HepG2 (cell line): ENCODE data around the gene VSX1. TPM values are rescaled to one million over a fixed set of nuclear protein-coding genes. Genes with fewer than 3 reads are reported as not detected.

Experiments
- BHLHE40 ChIP-seq: IDR thresholded peaks from 2 replicates; pipeline ENCODE4 v1.6.1; 2011; ENCODE audit warnings: low read length, improper control_type of control experiment
- CREB1 ChIP-seq, 2 experiments: fragments of 450-650 bp in 1 of 2; IDR thresholded peaks; 2 replicates each; pipeline ENCODE4 v1.6.1; 2016 to 2017; ENCODE audit warnings: control low read depth in 1 of 2, mild to moderate bottlenecking in 1 of 2, missing compliant biosample characterization in 1 of 2, missing genetic modification characterization in 1 of 2
- SALL1 ChIP-seq: sonication (generic); formaldehyde crosslinking; IDR thresholded peaks from 2 replicates; pipeline ENCODE4 v1.8.0; 2022; ENCODE audit warnings: mild to moderate bottlenecking, missing genetic modification reagents
- ZNF460 ChIP-seq: sonication (generic); formaldehyde crosslinking; IDR thresholded peaks from 2 replicates; pipeline ENCODE4 v1.5.1; 2020; ENCODE audit warnings: missing genetic modification reagents, mild to moderate bottlenecking, borderline replicate concordance
- polyA plus RNA-seq, 8 experiments: library from polyadenylated mRNA; depleted of rRNA in 3 of 8; stranded (reverse) in 7 of 8; unstranded in 1 of 8; fragments of >200 nt; fragmentation: Illumina TruSeq in 4 of 8; extraction: Trizol in 4 of 8; gene quantifications; 2 replicates each; pipeline versions ENCODE4 v1.2.1 to v1.2.3, GENCODE V29; 2011 to 2016; ENCODE audit warnings: low read depth in 4 of 8, missing spikeins in 1 of 8, mixed read lengths in 1 of 8; ENCODE audit not compliant: insufficient read depth in 1 of 8
- total RNA-seq, 5 experiments: library from RNA; depleted of rRNA; stranded (reverse); fragments of >200 nt; fragmentation: Illumina TruSeq; extraction: Trizol; gene quantifications; 2 replicates each; pipeline ENCODE4 v1.2.3, GENCODE V29; 2016; ENCODE audit warnings: low read depth in 1 of 5
- TF ChIP-seq, protein P1 (sequence below): sonication (generic); formaldehyde crosslinking; IDR thresholded peaks from 2 replicates; pipeline ENCODE4 v1.4.0; 2020; ENCODE audit warnings: missing genetic modification reagents, borderline replicate concordance
- TF ChIP-seq, protein P2 (sequence below): IDR thresholded peaks from 2 replicates; pipeline ENCODE4 v1.4.0; 2020; ENCODE audit warnings: mild to moderate bottlenecking, missing genetic modification reagents
- TF ChIP-seq, protein P3 (sequence below): sonication (generic); formaldehyde crosslinking; IDR thresholded peaks from 2 replicates; pipeline ENCODE4 v1.8.1; 2023; ENCODE audit warnings: mild to moderate bottlenecking, missing genetic modification reagents
- TF ChIP-seq, protein P4 (sequence below): sonication (generic); formaldehyde crosslinking; IDR thresholded peaks from 2 replicates; pipeline ENCODE4 v1.4.0; 2020; ENCODE audit warnings: missing genetic modification reagents, mild to moderate bottlenecking, borderline replicate concordance

VSX1 gene
- total and polyA plus RNA-seq, 2 of the 13 experiments (the other 11 are each of a cell fraction or from before 2014, with no cell fraction given): 0.04 TPM; not detected in 1

DNA sequence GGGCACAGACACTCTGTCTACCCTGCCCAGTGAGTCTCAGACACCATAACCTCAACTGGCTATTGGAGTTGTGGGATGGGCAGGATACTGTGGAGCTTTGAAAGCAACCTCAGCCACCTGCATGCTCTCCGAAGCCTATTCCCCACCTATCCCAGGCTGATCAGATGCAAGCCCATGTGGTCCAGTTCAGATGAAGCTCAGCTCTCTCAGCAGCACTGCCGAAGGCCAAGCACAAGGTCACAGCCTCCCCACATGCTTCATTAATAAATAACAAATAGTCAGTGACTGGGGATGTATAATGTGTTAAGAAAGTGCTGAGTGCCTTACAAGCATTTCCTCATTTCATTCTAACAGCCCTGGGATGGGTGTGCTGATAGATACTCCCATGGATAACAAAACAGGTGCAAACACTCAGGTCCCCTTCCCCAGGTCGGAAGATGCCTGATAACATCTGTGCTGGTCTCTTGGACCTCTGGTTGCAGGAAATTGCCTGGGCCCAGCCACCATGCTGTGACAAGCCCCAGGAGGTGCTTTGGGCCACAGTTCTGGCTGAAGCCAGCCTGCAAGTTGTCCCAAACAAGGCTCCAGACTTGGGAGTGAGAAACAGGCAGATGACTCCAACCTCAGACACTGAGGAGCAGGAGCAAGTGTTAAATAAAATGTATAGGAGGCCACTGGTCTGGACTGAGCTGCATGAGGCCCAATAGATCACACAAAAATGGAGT, 27.7 kb downstream of the VSX1 start (continued):
- TF ChIP-seq, protein P1, sequence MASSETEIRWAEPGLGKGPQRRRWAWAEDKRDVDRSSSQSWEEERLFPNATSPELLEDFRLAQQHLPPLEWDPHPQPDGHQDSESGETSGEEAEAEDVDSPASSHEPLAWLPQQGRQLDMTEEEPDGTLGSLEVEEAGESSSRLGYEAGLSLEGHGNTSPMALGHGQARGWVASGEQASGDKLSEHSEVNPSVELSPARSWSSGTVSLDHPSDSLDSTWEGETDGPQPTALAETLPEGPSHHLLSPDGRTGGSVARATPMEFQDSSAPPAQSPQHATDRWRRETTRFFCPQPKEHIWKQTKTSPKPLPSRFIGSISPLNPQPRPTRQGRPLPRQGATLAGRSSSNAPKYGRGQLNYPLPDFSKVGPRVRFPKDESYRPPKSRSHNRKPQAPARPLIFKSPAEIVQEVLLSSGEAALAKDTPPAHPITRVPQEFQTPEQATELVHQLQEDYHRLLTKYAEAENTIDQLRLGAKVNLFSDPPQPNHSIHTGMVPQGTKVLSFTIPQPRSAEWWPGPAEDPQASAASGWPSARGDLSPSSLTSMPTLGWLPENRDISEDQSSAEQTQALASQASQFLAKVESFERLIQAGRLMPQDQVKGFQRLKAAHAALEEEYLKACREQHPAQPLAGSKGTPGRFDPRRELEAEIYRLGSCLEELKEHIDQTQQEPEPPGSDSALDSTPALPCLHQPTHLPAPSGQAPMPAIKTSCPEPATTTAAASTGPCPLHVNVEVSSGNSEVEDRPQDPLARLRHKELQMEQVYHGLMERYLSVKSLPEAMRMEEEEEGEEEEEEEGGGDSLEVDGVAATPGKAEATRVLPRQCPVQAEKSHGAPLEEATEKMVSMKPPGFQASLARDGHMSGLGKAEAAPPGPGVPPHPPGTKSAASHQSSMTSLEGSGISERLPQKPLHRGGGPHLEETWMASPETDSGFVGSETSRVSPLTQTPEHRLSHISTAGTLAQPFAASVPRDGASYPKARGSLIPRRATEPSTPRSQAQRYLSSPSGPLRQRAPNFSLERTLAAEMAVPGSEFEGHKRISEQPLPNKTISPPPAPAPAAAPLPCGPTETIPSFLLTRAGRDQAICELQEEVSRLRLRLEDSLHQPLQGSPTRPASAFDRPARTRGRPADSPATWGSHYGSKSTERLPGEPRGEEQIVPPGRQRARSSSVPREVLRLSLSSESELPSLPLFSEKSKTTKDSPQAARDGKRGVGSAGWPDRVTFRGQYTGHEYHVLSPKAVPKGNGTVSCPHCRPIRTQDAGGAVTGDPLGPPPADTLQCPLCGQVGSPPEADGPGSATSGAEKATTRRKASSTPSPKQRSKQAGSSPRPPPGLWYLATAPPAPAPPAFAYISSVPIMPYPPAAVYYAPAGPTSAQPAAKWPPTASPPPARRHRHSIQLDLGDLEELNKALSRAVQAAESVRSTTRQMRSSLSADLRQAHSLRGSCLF (CRISPR knock-in tag): no peak
- TF ChIP-seq SALL1 (CRISPR knock-in tag): 0 out of 2 replicates have a peak, but pooled peaks have one; percentile 14
- TF ChIP-seq, protein P2, sequence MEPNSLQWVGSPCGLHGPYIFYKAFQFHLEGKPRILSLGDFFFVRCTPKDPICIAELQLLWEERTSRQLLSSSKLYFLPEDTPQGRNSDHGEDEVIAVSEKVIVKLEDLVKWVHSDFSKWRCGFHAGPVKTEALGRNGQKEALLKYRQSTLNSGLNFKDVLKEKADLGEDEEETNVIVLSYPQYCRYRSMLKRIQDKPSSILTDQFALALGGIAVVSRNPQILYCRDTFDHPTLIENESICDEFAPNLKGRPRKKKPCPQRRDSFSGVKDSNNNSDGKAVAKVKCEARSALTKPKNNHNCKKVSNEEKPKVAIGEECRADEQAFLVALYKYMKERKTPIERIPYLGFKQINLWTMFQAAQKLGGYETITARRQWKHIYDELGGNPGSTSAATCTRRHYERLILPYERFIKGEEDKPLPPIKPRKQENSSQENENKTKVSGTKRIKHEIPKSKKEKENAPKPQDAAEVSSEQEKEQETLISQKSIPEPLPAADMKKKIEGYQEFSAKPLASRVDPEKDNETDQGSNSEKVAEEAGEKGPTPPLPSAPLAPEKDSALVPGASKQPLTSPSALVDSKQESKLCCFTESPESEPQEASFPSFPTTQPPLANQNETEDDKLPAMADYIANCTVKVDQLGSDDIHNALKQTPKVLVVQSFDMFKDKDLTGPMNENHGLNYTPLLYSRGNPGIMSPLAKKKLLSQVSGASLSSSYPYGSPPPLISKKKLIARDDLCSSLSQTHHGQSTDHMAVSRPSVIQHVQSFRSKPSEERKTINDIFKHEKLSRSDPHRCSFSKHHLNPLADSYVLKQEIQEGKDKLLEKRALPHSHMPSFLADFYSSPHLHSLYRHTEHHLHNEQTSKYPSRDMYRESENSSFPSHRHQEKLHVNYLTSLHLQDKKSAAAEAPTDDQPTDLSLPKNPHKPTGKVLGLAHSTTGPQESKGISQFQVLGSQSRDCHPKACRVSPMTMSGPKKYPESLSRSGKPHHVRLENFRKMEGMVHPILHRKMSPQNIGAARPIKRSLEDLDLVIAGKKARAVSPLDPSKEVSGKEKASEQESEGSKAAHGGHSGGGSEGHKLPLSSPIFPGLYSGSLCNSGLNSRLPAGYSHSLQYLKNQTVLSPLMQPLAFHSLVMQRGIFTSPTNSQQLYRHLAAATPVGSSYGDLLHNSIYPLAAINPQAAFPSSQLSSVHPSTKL: peak; percentile 19; the same call in 1 of the 2 replicates
- no peak for TF ChIP-seq BHLHE40
- TF ChIP-seq, protein P3, sequence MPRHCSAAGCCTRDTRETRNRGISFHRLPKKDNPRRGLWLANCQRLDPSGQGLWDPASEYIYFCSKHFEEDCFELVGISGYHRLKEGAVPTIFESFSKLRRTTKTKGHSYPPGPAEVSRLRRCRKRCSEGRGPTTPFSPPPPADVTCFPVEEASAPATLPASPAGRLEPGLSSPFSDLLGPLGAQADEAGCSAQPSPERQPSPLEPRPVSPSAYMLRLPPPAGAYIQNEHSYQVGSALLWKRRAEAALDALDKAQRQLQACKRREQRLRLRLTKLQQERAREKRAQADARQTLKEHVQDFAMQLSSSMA: no peak
- no peak for TF ChIP-seq CREB1 (IDR thresholded peaks at IDR 0.05)
- TF ChIP-seq CREB1 (CRISPR knock-in tag; IDR thresholded peaks at IDR 0.05): no peak
- TF ChIP-seq, protein P4, sequence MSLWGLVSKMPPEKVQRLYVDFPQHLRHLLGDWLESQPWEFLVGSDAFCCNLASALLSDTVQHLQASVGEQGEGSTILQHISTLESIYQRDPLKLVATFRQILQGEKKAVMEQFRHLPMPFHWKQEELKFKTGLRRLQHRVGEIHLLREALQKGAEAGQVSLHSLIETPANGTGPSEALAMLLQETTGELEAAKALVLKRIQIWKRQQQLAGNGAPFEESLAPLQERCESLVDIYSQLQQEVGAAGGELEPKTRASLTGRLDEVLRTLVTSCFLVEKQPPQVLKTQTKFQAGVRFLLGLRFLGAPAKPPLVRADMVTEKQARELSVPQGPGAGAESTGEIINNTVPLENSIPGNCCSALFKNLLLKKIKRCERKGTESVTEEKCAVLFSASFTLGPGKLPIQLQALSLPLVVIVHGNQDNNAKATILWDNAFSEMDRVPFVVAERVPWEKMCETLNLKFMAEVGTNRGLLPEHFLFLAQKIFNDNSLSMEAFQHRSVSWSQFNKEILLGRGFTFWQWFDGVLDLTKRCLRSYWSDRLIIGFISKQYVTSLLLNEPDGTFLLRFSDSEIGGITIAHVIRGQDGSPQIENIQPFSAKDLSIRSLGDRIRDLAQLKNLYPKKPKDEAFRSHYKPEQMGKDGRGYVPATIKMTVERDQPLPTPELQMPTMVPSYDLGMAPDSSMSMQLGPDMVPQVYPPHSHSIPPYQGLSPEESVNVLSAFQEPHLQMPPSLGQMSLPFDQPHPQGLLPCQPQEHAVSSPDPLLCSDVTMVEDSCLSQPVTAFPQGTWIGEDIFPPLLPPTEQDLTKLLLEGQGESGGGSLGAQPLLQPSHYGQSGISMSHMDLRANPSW: no peak
- no peak for TF ChIP-seq ZNF460 (CRISPR knock-in tag)
